ENCODE data around the gene TRPV5.

TRPV5 gene

DNA sequence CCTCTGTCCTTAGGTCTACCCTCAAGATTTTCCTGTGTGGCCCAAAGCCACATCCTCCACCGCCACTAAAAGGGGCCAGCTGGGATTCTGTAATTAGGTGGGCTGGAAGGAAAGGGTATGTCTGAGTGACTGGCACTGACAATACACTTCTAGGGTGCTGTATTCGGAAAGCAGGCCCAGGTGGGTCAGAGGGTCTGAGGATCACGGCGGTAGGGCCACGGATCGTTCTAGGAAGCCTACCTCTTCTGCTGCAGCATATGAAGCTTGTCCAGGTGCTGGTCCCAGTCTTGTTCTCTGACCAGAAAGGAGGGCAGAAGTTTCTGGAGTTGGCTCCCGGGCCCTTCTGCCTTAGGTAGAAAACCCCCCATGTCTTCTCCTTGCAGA is 462 bp downstream of the TRPV5 start:
- H3K4me3 Mint-ChIP-seq = no peak overlapping the region
- no peak for DNase-seq
- H3K36me3 Mint-ChIP-seq (ENCODE audit: insufficient read depth) = no peaks in the 10 kb centered on the region
- ATAC-seq (replicated peaks) = no peak
- H3K27me3 Mint-ChIP-seq = peaks cover 29 to 47% of the 10 kb centered on the region in 2 donors
- no peaks in the 10 kb centered on the region for H3K9me3 Mint-ChIP-seq
- no peak overlapping the region for H3K27ac Mint-ChIP-seq
- H3K4me1 Mint-ChIP-seq (ENCODE audit: low read depth in 2 of 2) = peaks cover 0 to 3% of the 10 kb centered on the region in 2 donors

DNA sequence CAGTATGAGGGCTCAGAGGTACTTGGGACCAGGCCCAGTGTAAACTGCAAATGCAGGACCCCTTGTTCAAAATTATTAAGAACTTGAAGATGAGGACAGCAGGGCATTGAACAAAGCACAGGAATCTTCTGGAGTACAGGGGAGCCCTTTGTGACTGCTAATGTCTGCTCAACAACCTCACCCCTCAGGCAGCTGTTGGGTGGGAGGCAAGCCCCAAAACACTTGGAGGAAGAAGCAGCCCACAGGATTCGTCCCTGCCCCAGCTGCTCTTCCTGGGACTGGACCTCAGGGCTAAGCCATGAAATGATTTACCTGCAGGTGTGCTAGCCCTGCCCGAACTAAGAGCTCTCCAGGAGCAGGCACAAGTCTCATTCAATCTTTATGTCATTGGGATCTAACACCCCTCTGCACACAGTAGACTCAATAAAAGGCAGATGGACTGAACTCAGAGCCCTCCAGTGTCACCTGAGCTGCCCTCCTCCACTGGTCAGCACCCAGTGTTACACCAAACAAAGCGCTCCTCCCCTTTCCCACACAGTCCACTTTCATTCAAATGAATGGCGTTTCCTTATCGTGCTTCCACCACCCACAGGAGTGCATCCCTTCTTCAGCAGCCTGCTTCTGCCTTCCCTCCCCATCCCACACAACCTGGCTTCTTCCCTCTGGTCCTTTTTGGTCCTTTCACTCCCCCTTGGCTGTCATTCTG is 1.0 kb downstream of the TRPV5 start:
- H3K9me3 Mint-ChIP-seq = no peaks in the 10 kb centered on the region
- no peak for DNase-seq
- H3K4me3 Mint-ChIP-seq = no peak overlapping the region
- peaks cover 0 to 3% of the 10 kb centered on the region in 2 donors for H3K4me1 Mint-ChIP-seq (ENCODE audit: low read depth in 2 of 2)
- peaks cover 29 to 52% of the 10 kb centered on the region in 2 donors for H3K27me3 Mint-ChIP-seq
- no peaks in the 10 kb centered on the region for H3K36me3 Mint-ChIP-seq (ENCODE audit: insufficient read depth)
- no peak for ATAC-seq (replicated peaks)
- H3K27ac Mint-ChIP-seq = no peak overlapping the region

DNA sequence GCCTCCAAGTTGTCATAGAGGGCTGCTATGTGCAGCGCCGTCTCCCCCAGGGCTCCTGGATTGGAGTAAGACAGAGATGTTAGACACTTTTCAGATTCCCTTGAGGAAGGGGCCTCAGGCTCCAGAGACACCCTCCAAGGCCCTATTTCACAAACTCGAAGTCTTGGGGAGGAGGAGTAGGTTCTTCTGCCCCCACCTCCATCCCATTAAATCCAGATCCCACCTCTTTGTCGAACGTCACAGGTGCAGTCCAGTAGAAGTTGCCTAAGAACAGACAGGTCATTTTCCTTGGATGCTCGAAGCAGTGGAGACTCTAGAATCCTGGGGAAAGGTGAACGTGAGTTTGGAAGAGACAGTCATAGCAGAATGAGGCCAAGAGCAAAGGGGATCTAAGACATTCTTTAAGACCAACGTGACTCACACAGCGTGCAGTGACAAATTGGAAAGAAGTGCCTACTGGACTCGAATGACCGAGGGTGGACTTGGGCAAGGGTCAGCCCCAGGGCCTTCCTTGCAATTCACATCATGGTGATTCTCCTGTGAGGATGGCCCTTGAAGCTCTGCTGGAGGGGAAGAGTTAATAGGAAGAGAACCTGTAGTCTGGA is 3.3 kb downstream of the TRPV5 start:
- DNase-seq (no peak), ATAC-seq (replicated peaks) (no peak)
- no peaks in the 10 kb centered on the region for H3K36me3 Mint-ChIP-seq (ENCODE audit: insufficient read depth)
- peaks cover 0 to 5% of the 10 kb centered on the region in 2 donors for H3K4me1 Mint-ChIP-seq (ENCODE audit: low read depth in 2 of 2)
- peaks cover 18 to 46% of the 10 kb centered on the region in 2 donors for H3K27me3 Mint-ChIP-seq
- H3K4me3 Mint-ChIP-seq = no peak overlapping the region
- H3K9me3 Mint-ChIP-seq = no peaks in the 10 kb centered on the region
- no peak overlapping the region for H3K27ac Mint-ChIP-seq

DNA sequence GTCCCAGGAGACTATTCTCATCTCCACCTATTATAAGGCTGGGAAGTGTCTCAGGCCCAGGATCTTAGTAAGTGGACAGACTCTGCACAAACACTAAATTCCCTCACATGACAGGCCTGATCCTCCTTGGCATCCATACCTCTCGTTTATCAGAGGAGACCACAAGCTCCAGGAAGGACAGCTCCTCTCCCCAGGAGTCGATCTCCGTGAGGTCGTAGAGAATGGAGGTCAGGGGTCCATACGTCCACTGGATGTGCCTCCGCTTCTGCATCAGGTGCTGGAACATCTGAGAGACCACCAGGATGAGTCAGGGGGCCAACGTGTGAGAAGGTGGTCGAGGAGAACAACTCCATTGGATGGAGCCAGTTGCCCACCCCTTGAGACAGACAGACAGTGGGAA is 5.6 kb downstream of the TRPV5 start:
- Mint-ChIP-seq H3K27me3 (peaks cover 9 to 34% of the 10 kb centered on the region in 2 donors), H3K36me3 (ENCODE audit: insufficient read depth) (no peaks in the 10 kb centered on the region), H3K4me1 (ENCODE audit: low read depth in 2 of 2) (peaks cover 0 to 2% of the 10 kb centered on the region in 2 donors), H3K4me3 (no peak overlapping the region), H3K9me3 (no peaks in the 10 kb centered on the region), H3K27ac (no peak overlapping the region)
- no peak for DNase-seq
- ATAC-seq (replicated peaks) = no peak

GRCh38 chr7:142927085-142927745 is 6.3 kb downstream of the TRPV5 start:
- Mint-ChIP-seq H3K27ac (no peak overlapping the region), H3K4me1 (ENCODE audit: low read depth in 2 of 2) (peaks cover 0 to 2% of the 10 kb centered on the region in 2 donors), H3K9me3 (no peaks in the 10 kb centered on the region), H3K4me3 (no peak overlapping the region), H3K36me3 (ENCODE audit: insufficient read depth) (no peaks in the 10 kb centered on the region), H3K27me3 (peaks cover 5 to 30% of the 10 kb centered on the region in 2 donors)
- no peak for DNase-seq
- no peak for ATAC-seq (replicated peaks)

- Mint-ChIP-seq H3K27ac (no peak overlapping the region), H3K9me3 (no peaks in the 10 kb centered on the region), H3K36me3 (ENCODE audit: insufficient read depth) (no peaks in the 10 kb centered on the region), H3K4me3 (no peak overlapping the region), H3K27me3 (peaks cover 3 to 29% of the 10 kb centered on the region in 2 donors), H3K4me1 (ENCODE audit: low read depth in 2 of 2) (peaks cover 0 to 2% of the 10 kb centered on the region in 2 donors)
- ATAC-seq (replicated peaks) (no peak), DNase-seq (no peak)
Measured at GRCh38 chr7:142925413-142925812, 8.1 kb downstream of the TRPV5 start.

GRCh38 chr7:142923391-142923790 is 10.2 kb downstream of the TRPV5 start:
- Mint-ChIP-seq H3K9me3 (no peaks in the 10 kb centered on the region), H3K36me3 (ENCODE audit: insufficient read depth) (no peaks in the 10 kb centered on the region), H3K27me3 (peaks cover 0 to 35% of the 10 kb centered on the region in 2 donors), H3K4me1 (ENCODE audit: low read depth in 2 of 2) (peaks cover 0 to 2% of the 10 kb centered on the region in 2 donors), H3K4me3 (no peak overlapping the region), H3K27ac (no peak overlapping the region)
- no peak for ATAC-seq (replicated peaks)
- DNase-seq = no peak

DNA sequence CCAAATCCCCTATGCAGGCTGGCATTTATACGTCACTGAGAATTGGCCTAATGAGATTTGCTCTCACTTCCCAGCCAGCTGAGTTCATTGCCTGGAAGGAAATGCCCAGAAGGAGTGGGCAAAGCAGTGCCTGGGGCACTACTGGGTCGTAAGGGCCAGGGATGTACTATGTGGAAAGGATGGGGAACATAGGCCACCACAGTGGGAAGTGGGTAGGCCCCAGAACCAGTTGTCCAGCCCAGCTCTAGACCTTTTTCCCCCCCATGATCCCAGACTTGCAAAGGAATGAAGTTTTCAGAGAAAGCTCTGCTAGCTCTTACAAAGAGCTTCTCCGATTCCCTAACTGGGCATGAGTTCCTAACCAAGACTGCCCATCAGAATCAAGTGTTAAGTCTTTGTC is 13.9 kb downstream of the TRPV5 start:
- H3K9me3 Mint-ChIP-seq = no peaks in the 10 kb centered on the region
- H3K27ac Mint-ChIP-seq = no peak overlapping the region
- DNase-seq (no peak), ATAC-seq (replicated peaks) (no peak)
- no peak overlapping the region for H3K4me3 Mint-ChIP-seq
- H3K27me3 Mint-ChIP-seq = peaks cover 6 to 45% of the 10 kb centered on the region in 2 donors
- H3K4me1 Mint-ChIP-seq (ENCODE audit: low read depth in 2 of 2) = no peaks in the 10 kb centered on the region
- no peaks in the 10 kb centered on the region for H3K36me3 Mint-ChIP-seq (ENCODE audit: insufficient read depth)

DNA sequence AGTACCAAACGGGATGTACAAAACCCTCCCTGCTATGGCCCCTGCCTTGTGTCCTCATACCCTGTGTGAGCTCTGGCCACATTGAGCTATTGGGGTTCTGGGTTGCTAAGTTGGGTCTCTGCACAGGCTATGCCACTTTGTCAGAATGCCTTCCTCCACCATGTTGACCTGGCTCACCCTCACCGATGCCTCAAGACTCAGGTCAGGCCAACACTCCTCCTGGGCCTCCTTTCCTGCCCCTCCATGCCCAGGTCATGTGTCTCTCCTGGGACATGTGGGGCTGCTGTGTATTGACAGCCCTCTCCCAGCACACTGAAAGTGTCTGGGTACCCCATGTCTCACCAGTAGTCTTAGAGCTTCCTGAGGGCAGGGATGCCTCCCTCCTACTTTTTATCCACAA is 14.6 kb downstream of the TRPV5 start:
- Mint-ChIP-seq H3K36me3 (ENCODE audit: insufficient read depth) (no peaks in the 10 kb centered on the region), H3K27me3 (peaks cover 14 to 52% of the 10 kb centered on the region in 2 donors), H3K27ac (no peak overlapping the region), H3K9me3 (no peaks in the 10 kb centered on the region), H3K4me1 (ENCODE audit: low read depth in 2 of 2) (no peaks in the 10 kb centered on the region), H3K4me3 (no peak overlapping the region)
- no peak for DNase-seq
- ATAC-seq (replicated peaks) = no peak

DNA sequence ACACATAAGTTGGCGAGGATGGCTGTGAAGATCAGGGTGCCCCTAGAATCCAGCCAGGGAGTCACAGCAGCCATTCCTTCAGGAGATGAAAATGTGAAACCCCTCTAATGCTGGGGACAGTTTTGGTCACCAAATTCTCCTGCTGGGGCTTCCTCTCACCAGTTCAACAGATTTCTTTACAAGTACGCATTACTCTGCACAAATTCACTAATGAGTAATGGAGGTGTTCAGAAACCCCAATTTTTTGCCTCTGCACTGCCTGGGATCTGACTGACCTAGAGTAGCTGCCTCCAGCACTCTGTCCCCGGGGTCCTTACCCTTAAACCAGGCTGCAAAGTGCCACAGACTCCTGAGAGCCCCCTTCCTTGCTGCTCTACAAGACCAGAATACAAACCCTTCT is 16.1 kb downstream of the TRPV5 start:
- Mint-ChIP-seq H3K27me3 (peaks cover 24 to 65% of the 10 kb centered on the region in 2 donors), H3K4me3 (no peak overlapping the region), H3K27ac (no peak overlapping the region), H3K4me1 (ENCODE audit: low read depth in 2 of 2) (no peaks in the 10 kb centered on the region), H3K36me3 (ENCODE audit: insufficient read depth) (no peaks in the 10 kb centered on the region), H3K9me3 (no peaks in the 10 kb centered on the region)
- DNase-seq (no peak), ATAC-seq (replicated peaks) (no peak)

- H3K27me3 Mint-ChIP-seq = peaks cover 33 to 74% of the 10 kb centered on the region in 2 donors
- no peaks in the 10 kb centered on the region for H3K9me3 Mint-ChIP-seq
- H3K36me3 Mint-ChIP-seq (ENCODE audit: insufficient read depth) = no peaks in the 10 kb centered on the region
Measured at GRCh38 chr7:142916508-142916907, 17.0 kb downstream of the TRPV5 start.

DNA sequence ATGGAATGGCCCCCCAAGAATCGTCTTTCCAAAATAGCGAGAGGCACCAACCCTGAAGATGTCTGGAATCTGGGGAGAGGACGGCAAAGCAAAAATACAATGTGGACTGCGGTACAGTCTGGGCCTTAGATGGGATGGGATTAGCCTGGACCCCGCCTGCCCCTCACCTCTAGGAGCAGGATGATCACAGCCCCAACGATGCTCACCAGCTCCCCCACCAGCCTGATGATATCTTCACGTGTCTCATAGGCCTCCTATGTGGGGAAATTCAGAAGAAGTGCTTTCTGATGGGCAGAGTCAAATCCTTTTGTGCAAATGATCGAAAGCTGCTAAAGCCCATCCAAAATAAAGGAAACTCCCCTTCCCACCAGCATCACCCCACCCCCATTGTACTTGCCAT is 18.2 kb downstream of the TRPV5 start:
- no peaks in the 10 kb centered on the region for H3K36me3 Mint-ChIP-seq (ENCODE audit: insufficient read depth)
- ATAC-seq (replicated peaks) = no peak
- H3K27me3 Mint-ChIP-seq = peaks cover 44 to 86% of the 10 kb centered on the region in 2 donors
- no peak overlapping the region for H3K27ac Mint-ChIP-seq
- no peaks in the 10 kb centered on the region for H3K4me1 Mint-ChIP-seq (ENCODE audit: low read depth in 2 of 2)
- no peaks in the 10 kb centered on the region for H3K9me3 Mint-ChIP-seq
- DNase-seq = no peak
- H3K4me3 Mint-ChIP-seq = no peak overlapping the region

More at GRCh38 chr7:142916508-142916907, 17.0 kb downstream of the TRPV5 start:
- no peak overlapping the region for H3K27ac Mint-ChIP-seq
- DNase-seq = no peak
- no peaks in the 10 kb centered on the region for H3K4me1 Mint-ChIP-seq (ENCODE audit: low read depth in 2 of 2)
- no peak for ATAC-seq (replicated peaks)
- H3K4me3 Mint-ChIP-seq = no peak overlapping the region

- Mint-ChIP-seq H3K4me1 (ENCODE audit: low read depth in 2 of 2) (no peaks in the 10 kb centered on the region), H3K4me3 (no peak overlapping the region), H3K36me3 (ENCODE audit: insufficient read depth) (no peaks in the 10 kb centered on the region), H3K27ac (no peak overlapping the region), H3K9me3 (no peaks in the 10 kb centered on the region), H3K27me3 (peaks cover 52 to 84% of the 10 kb centered on the region in 2 donors)
- no peak for DNase-seq
- no peak for ATAC-seq (replicated peaks)
Measured at GRCh38 chr7:142914121-142914520, 19.4 kb downstream of the TRPV5 start.

DNA sequence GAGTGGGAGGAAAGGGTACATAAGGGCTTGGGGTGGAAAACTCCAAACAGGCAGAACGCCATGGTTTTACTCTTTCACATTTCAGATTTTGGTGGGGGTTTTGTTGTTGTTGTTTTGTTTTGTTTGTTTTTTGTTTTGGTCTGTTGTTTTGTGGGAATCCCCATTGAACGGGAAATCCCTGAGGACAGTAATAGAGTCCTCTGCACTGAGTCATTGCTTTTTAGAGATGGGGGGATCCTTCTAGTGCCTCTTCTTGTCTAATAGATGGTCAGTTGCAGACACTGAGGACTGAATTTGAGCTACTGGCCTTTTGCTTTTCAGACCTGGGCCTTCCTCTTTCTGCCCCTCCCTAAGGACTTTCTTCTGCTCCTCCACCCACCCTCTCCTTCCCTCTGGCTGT is 20.0 kb downstream of the TRPV5 start:
- Mint-ChIP-seq H3K9me3 (no peaks in the 10 kb centered on the region), H3K36me3 (ENCODE audit: insufficient read depth) (no peaks in the 10 kb centered on the region), H3K27me3 (peaks cover 57 to 84% of the 10 kb centered on the region in 2 donors), H3K4me1 (ENCODE audit: low read depth in 2 of 2) (no peaks in the 10 kb centered on the region), H3K4me3 (no peak overlapping the region), H3K27ac (no peak overlapping the region)
- no peak for DNase-seq
- ATAC-seq (replicated peaks) = no peak

All from effector memory CD8-positive, alpha-beta T cell (primary cell).